IPS-20b (cell line): ENCODE data around the gene THSD4.

Experiments
- H3K27ac ChIP-seq: one replicate; pipeline ENCODE4 v1.5.1; 2013; ENCODE audit warnings: low read length
- H3K27me3 ChIP-seq: 2 replicates; pipeline ENCODE4 v1.6.1; 2013; ENCODE audit warnings: mild to moderate bottlenecking, low read length, inconsistent platforms; ENCODE audit not compliant: insufficient read depth
- H3K36me3 ChIP-seq: 2 replicates; pipeline ENCODE4 v1.6.1; 2013; ENCODE audit warnings: low read depth, mild to moderate bottlenecking, inconsistent platforms, low read length, moderate library complexity; ENCODE audit not compliant: insufficient read depth
- H3K4me1 ChIP-seq: 2 replicates; pipeline ENCODE4 v1.6.1; 2013; ENCODE audit warnings: mild to moderate bottlenecking, control low read depth, inconsistent platforms, low read length, moderate library complexity; ENCODE audit not compliant: insufficient read depth
- H3K4me3 ChIP-seq: 2 replicates; pipeline ENCODE4 v1.5.1; 2013; ENCODE audit warnings: mild to moderate bottlenecking, low read length, inconsistent platforms
- H3K9ac ChIP-seq: 2 replicates; pipeline ENCODE4 v1.6.1; 2013; ENCODE audit warnings: low read depth, mild to moderate bottlenecking, inconsistent platforms, low read length, moderate library complexity
- H3K9me3 ChIP-seq: 2 replicates; pipeline ENCODE4 v1.6.1; 2013; ENCODE audit warnings: mild to moderate bottlenecking, low read depth, low read length, inconsistent platforms; ENCODE audit not compliant: insufficient read depth

The THSD4 gene

DNA sequence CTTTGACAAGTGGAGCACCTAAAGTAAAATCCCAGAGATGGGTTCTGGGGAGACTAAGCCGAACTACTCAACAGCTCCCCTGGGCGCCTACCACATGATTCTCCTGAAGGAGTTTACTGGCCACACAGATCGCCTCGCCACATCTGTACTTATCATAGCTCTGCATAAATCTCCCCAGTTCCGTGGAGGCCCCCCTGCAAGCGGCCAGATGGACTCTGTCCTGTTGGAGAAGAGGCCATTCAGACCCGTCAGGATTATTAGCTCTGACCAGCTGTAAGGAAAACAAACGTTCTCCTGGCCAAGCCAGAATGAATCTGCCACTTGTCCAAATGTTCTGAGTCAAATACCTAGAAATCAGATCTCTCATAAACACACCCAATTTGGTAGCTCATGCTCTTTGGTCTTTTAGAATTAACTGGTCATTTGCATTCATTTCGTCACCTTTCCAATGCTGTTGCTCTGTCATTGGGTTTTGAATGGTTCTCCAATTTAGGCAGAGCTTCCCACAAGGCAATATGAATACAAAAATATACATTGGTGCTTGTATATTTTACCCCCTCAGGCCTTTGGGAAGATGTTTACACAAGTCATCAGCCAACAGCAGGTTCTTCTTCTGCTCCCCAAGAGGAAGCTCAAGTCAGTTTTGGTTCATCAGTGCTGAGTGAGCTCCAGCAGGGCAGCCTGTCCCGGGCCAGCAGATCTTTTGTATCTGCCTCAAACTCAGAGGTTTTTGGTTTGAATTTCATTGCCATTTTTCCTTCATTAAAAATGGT is 124.5 kb downstream of the THSD4 start:
- no peaks in the 10 kb centered on the region for H3K27me3 ChIP-seq
- H3K36me3 ChIP-seq: no peaks in the 10 kb centered on the region
- H3K27ac ChIP-seq: no peak overlapping the region
- no peak overlapping the region for H3K4me3 ChIP-seq
- H3K9me3 ChIP-seq: no peaks in the 10 kb centered on the region
- peaks cover 7% of the 10 kb centered on the region; the same call in 1 of the 2 replicates for H3K4me1 ChIP-seq
- no peak overlapping the region for H3K9ac ChIP-seq

DNA sequence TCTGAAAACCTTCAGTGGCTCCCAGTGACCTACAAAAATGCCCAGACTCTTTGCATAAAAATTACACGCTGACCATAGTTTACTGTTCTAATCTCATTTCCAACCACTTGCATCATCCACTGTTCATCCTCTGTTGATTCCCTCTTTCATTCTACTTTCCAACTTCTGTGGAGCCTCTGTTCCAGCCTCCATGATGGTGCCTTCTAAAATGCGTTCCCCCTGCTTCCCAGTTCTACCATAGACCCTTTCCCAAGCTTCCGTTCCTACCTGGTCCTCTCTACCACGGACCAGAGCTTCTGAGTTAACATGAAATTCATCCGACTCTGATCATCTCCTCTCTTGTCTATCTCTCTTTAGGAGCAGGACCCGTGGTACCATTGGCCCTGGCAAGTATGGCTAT is 127.0 kb downstream of the THSD4 start:
- Histone ChIP-seq H3K9ac (no peak overlapping the region), H3K36me3 (no peaks in the 10 kb centered on the region), H3K27me3 (no peaks in the 10 kb centered on the region), H3K27ac (no peak overlapping the region), H3K4me3 (no peak overlapping the region), H3K4me1 (peaks cover 7% of the 10 kb centered on the region; the same call in 1 of the 2 replicates), H3K9me3 (no peaks in the 10 kb centered on the region)

DNA sequence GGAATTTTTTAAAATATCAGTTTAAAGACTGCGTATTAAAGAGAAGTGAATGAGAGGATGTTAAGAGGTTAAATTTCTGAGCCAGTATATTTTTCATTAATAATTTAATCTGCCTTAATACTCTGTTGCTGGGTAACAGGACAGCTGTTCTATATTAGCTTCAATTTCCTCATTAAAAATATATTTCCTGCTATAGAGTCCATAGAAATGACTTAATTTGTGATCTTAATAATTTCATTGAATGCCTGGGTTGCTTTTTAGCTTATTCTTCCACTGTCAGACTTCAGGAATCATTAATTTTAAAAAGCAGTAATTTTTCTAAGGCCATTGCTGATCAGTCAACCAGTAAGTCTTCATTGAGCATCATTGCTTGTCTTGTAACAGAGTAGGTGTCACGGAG is 129.0 kb downstream of the THSD4 start:
- H3K27ac ChIP-seq: no peak overlapping the region
- H3K27me3 ChIP-seq: no peaks in the 10 kb centered on the region
- H3K36me3 ChIP-seq: no peaks in the 10 kb centered on the region

DNA sequence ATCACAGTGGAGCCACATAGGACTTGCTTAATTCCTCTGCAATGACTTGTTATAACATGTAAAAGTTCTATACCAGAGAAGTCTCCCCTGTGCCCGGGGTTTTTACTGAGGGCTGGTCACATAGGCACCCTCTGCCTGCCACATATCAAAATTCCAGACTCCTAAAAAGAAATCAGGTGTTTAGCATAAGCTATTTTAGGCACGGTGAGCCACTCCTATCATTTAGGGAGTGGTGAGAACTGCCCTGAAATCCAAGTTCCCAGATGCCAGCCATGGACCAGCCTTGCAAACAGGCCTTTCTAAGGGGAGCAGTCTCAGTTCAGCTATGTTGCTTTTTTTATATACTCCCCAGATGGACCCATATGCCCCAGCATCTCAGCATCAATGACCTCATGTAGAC is 130.3 kb downstream of the THSD4 start:
- Histone ChIP-seq H3K9me3 (no peaks in the 10 kb centered on the region), H3K36me3 (no peaks in the 10 kb centered on the region), H3K4me1 (no peaks in the 10 kb centered on the region), H3K27ac (no peak overlapping the region), H3K4me3 (no peak overlapping the region), H3K27me3 (no peaks in the 10 kb centered on the region), H3K9ac (no peak overlapping the region)

More for the DNA sequence above, 129.0 kb downstream of the THSD4 start:
- peaks cover 2% of the 10 kb centered on the region; the same call in 1 of the 2 replicates for H3K4me1 ChIP-seq
- H3K9me3 ChIP-seq: no peaks in the 10 kb centered on the region
- H3K4me3 ChIP-seq: no peak overlapping the region
- H3K9ac ChIP-seq: no peak overlapping the region

DNA sequence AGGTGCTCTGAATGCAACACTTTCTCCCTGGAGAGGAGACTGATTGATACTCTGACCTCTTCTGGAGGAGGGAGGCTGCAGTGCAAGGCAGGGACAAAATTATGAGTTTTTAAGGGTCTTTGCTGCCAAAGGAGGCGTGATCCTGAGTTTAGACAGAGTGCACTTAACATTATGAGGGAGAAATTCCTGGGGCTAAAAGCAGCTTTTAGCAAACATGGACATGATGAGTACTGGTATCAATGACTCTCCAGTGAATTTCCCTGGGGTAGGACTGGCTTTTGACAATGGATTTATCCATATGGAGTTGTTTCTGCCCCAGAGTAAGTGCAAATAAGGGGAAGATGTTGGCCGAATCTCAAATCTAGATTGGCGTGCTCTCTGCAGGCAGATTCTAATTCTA is 133.1 kb downstream of the THSD4 start:
- Histone ChIP-seq H3K27me3 (no peaks in the 10 kb centered on the region), H3K9ac (no peak overlapping the region), H3K4me3 (no peak overlapping the region), H3K36me3 (no peaks in the 10 kb centered on the region), H3K9me3 (no peaks in the 10 kb centered on the region), H3K27ac (no peak overlapping the region), H3K4me1 (no peaks in the 10 kb centered on the region)

DNA sequence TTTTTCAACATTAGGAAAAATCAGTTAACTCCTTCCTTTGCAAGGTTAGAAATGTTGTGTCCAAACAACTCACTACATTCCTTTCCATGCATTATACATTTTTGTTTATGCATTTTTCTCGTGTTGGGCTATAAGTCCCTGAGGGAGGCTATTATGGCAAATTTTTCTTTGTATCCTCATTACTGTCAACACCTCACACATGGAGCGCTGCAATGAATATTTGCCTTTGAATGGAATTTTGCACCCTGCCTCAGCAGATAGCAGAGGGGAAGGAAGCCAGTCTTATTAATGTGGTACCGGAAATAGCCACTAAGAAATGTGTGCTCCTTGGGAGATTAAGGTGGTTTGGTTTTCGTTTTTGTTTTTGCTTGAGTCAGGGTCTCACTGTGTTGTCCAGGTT is 134.7 kb downstream of the THSD4 start:
- no peaks in the 10 kb centered on the region for H3K9me3 ChIP-seq
- no peaks in the 10 kb centered on the region for H3K36me3 ChIP-seq
- H3K27ac ChIP-seq: no peak overlapping the region
- no peaks in the 10 kb centered on the region for H3K4me1 ChIP-seq
- no peak overlapping the region for H3K9ac ChIP-seq
- H3K27me3 ChIP-seq: no peaks in the 10 kb centered on the region
- no peak overlapping the region for H3K4me3 ChIP-seq

DNA sequence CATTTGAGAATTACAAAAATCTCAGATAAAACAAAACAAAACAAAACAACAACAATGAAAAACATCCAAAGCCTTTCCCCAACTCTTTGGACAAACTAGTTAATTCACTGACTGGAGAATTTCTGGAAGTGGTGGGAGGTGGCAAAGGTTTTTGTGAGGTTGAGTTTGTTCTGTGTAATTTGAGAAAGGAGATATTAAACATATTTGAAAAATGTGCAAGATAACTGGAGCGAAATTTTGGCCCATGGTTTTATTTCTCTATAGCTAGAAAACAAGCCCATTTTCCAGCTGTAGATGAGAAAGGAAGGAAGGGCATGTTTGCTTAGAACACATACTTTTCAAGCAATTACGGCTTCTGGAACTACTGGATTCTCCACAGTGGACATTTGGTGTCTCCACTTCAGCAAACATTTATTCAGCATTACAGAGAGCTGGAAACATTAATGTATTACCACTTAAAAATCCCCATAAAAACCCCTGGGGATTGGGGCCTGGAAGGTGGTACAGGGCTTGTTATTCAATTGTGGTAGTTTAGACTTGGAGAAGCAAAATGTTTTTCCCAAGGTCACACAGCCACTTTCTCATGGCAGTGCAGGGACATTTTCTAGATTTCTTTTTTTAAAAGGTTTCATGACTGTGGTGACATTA is 135.8 kb downstream of the THSD4 start:
- Histone ChIP-seq H3K4me1 (no peaks in the 10 kb centered on the region), H3K9me3 (no peaks in the 10 kb centered on the region), H3K27me3 (no peaks in the 10 kb centered on the region), H3K4me3 (no peak overlapping the region), H3K36me3 (no peaks in the 10 kb centered on the region), H3K27ac (no peak overlapping the region), H3K9ac (no peak overlapping the region)

DNA sequence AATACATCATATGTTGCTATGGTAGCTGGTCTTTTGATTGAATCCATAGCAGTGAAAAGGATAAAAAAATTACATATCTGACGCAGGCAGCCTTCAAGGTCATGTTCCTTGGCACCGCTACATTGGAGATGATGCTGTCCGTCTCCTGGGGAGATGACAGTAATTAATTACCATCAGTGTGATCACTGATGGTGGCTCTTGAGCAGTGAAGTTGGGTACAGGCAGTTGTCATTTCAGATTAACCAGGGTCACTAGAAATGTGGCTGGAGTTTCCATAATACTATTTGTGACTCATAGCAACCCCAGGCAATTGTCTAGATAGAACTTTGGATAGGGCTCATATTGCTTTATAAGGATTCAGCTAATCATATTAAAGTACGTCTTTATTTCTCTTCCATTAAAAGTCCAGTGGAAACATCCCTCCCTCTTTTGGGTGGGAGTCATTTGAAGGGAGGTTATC is 136.3 kb downstream of the THSD4 start:
- H3K9me3 ChIP-seq: no peaks in the 10 kb centered on the region
- H3K4me1 ChIP-seq: no peaks in the 10 kb centered on the region
- no peak overlapping the region for H3K27ac ChIP-seq
- H3K4me3 ChIP-seq: no peak overlapping the region
- H3K36me3 ChIP-seq: no peaks in the 10 kb centered on the region
- H3K9ac ChIP-seq: no peak overlapping the region
- no peaks in the 10 kb centered on the region for H3K27me3 ChIP-seq

DNA sequence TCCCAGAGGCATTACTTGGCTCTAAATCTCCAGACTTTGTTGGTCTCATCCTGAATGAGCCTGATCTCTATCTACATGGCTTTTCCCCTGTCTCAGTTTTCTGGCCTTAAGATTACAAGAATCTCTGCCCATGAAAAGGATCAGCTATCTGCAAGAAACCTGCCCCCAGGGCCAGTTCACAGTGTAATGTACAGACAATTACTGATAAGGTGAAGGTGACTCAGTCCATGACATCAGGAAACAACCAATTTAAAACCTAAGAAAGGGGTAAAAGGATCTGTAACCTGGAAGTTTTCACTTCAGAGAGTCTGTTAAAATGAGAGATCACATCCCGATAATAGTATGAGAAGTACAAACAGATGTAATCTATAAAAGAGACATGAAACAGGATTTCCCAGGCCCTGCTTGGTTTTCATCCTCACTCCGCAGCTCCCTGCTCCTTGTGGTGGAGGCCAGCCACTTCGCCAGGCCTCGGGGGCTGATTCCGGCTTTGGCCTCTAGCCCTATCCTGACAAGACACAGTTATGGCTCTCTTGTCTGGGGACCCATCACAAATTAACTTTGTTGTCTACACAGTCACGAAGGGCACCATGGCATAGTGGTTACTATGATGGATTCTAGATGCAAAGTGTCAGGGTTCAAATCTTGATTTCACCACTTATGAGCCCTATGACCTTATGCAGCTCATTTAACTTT is 136.9 kb downstream of the THSD4 start:
- Histone ChIP-seq H3K9me3 (no peaks in the 10 kb centered on the region), H3K4me3 (no peak overlapping the region), H3K27ac (no peak overlapping the region)

DNA sequence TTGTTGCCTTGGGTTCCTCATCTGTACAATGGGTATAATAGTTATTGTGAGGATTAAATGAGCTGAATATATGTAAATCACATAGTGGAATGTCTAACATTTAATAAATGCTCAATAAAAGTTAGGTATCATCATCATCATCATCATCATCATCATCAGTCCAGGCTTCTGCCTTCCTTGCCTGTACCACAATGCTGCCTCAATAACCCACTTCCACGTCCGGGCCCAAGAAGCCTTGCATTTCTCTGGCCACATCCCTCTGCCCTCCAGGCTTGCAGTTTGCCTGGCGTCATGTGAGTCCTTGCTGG is 137.4 kb downstream of the THSD4 start:
- Histone ChIP-seq H3K36me3 (no peaks in the 10 kb centered on the region), H3K27me3 (no peaks in the 10 kb centered on the region), H3K27ac (no peak overlapping the region), H3K9me3 (no peaks in the 10 kb centered on the region), H3K4me3 (no peak overlapping the region), H3K4me1 (no peaks in the 10 kb centered on the region), H3K9ac (no peak overlapping the region)

More for the DNA sequence above, 136.9 kb downstream of the THSD4 start:
- Histone ChIP-seq H3K9ac (no peak overlapping the region), H3K4me1 (no peaks in the 10 kb centered on the region), H3K27me3 (no peaks in the 10 kb centered on the region), H3K36me3 (no peaks in the 10 kb centered on the region)

DNA sequence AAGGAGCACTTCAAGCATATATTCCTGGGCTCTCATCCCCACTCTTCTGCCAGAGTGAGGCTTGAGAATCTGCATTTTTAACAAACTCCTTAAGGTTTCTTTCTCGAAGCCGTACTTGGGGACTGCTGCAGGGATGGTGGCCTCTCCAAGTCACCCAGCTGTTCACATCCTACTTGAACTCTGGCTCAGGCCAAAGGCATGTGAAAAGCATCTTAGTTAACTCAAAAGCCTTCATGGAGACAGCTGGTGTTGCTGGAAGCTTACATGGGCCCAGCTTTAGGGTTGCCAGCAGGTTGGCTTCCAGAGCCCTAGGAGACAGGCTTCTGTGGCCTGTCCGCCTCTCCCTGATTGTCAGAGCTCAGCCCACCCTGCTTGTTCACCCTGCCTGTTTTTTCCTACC is 139.2 kb downstream of the THSD4 start:
- Histone ChIP-seq H3K9ac (no peak overlapping the region), H3K4me3 (no peak overlapping the region), H3K36me3 (no peaks in the 10 kb centered on the region), H3K9me3 (no peaks in the 10 kb centered on the region), H3K4me1 (no peaks in the 10 kb centered on the region), H3K27me3 (no peaks in the 10 kb centered on the region), H3K27ac (no peak overlapping the region)
